Spleen (tissue), 7 donors: Measurements from ENCODE around the gene CNNM3.

Source experiments
- CTCF ChIP-seq, 11 experiments: fragments of 200-600 bp in 7 of 11; fragments of 450-650 bp in 4 of 11; sonication (generic) in 4 of 11; IDR thresholded peaks in 8 of 11; conservative IDR thresholded peaks in 3 of 11; 1 replicate in 7 of 11; 2 replicates in 4 of 11; pipeline versions ENCODE4 v1.4.0 to v1.8.0; 2016 to 2021; ENCODE audit warnings: antibody characterized with exemption in 11 of 11, inconsistent platforms in 4 of 11, mild to moderate bottlenecking in 1 of 11
- POLR2A ChIP-seq, 3 donors: fragments of 450-650 bp; IDR thresholded peaks; one replicate each; pipeline ENCODE4 v1.5.1; 2017; ENCODE audit warnings: antibody characterized with exemption in 3 of 3, mild to moderate bottlenecking in 1 of 3
- donor health status: DM: no; HTN: no; CAD: no; lungs with moderate emphysema.
- donor health status: DM: no; HTN: no; CAD: no.
- donor health status: DM: no; HTN: no; CAD: no.

- TF ChIP-seq CTCF (IDR thresholded peaks at IDR 0.05 in 8 of 11, conservative IDR thresholded peaks at IDR 0.05 in 3 of 11): no peak
- no peak for TF ChIP-seq POLR2A (IDR thresholded peaks at IDR 0.05)
These were observed 59.6 kb downstream of the CNNM3 start for GRCh38 chr2:96875498-96876268.
